ENCODE measurements around the gene CIRBP. TPM values are rescaled to one million over a fixed set of nuclear protein-coding genes. Genes with fewer than 3 reads are reported as not detected.
"Not testable (repeated sequence)": the region's sequence is repeated elsewhere in the genome, so short reads cannot be mapped to it uniquely, and the experiment has no call there.

CIRBP gene
- total RNA-seq, 5 donors from 2014 or later (not counting 1 experiment from before 2014, with no cell fraction given) = 477 to 682 (median 657) TPM

DNA sequence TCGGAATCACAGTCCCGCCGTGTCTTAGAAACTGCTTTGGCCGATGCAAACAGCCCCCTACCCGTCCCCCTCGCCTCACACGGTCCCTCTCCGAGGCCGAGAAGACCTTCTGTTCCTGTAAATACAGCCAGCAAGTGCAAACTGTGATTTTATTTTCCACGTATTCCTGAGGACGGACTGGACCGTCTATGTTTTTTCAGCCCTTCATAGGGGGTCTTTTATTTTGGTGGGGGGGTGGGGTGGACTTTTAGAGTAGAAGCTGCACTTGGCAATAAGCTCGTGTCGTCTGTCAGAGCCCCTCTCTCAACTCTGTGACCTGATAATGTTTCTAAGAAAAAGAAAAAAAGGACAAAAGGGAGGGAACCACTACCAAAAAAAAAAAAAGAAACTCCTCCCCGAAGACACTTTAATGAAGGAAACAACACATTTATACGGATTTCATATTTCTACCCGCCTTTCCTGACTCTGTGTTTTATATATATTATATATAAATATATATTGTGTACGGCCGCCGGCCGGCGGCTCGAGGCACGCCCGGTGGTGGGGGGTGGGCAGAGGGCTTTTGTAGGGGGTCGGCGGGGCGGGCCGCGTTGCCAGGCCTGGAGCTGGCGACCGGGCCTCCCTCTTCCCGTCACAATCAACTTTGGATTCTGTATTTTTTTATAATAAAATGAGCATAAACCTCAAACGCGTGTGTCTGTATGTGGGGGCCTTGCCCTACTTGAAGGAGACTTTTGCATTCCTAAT, 31.8 kb downstream of the CIRBP start:
- peaks cover 0 to 1% (median 0%) of the 10 kb centered on the region in 3 donors for H3K4me1 Mint-ChIP-seq
- no peak overlapping the region for H3K27ac ChIP-seq (ENCODE audit: low read length)
- peaks cover 0 to 17% of the 10 kb centered on the region in 2 experiments for H3K27me3 ChIP-seq (replicated peaks in 1 of 2; ENCODE audit: control insufficient read depth in 2 of 2, extremely low read depth in 1 of 2, insufficient read depth in 2 of 2, low read length in 1 of 2)
- H3K27ac Mint-ChIP-seq = no peak overlapping the region
- no peak overlapping the region for H3K4me3 ChIP-seq (ENCODE audit: control insufficient read depth in 1 of 2, extremely low read depth in 1 of 2, low read length in 1 of 2)
- ATAC-seq (replicated peaks in 1 of 4) (no peak), DNase-seq (no peak)
- CTCF ChIA-PET = no interaction called here
- peaks cover 0 to 13% of the 10 kb centered on the region in 2 donors for H3K27me3 Mint-ChIP-seq
- H3K4me3 Mint-ChIP-seq = no peak overlapping the region
- H3K4me1 ChIP-seq (ENCODE audit: control insufficient read depth in 1 of 2, extremely low read depth in 1 of 2, insufficient read depth in 2 of 2, low read length in 2 of 2) = no peaks in the 10 kb centered on the region
- H3K9me3 ChIP-seq = no peaks in the 10 kb centered on the region
- 88% methylated on average over 7 of the region's 35 CpGs for WGBS (ENCODE audit: insufficient coverage)
- H3K36me3 ChIP-seq (ENCODE audit: control insufficient read depth in 2 of 2, extremely low read depth in 1 of 2, insufficient read depth in 1 of 2, low read length in 1 of 2) = no peaks in the 10 kb centered on the region
- no peaks in the 10 kb centered on the region for H3K9me3 Mint-ChIP-seq
- H3K36me3 Mint-ChIP-seq = no peaks in the 10 kb centered on the region
- POLR2A ChIA-PET = no interaction called here

DNA sequence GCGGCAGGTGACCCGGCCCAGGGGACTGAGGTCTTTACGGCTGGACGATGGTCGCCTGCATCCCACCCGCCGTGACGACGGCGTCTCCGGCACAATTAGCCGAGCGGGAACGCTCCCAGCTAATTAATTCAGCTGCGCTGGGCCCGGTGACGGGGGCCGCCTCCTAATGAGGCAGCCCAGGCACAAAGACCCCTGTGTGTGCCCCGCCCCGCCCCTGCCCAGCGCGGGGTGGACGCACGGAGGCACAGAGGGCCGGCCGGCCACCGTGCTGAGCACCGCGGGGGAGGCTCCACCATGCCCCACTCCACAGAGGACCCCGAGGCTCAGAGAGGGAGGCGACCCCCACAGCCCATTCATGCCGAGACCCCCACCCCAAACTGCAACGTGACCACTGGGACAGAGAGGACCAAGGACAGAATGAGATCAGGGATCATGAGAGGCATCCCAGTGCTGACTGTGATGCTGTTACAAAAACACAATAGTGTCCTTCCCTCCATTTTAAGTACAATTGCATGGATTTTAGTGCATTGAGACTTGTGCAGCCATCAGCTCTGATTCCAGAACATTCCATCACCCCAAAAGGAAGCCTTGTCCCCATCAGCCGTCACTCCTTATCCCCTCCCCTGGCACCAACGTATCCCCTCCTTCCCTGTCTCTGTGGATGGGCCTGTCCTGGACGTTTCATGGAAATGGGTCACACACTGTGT, 33.6 kb downstream of the CIRBP start:
- ATAC-seq (replicated peaks in 1 of 4) = no peak
- H3K9me3 Mint-ChIP-seq = no peaks in the 10 kb centered on the region
- Histone ChIP-seq H3K27me3 (replicated peaks in 1 of 2; ENCODE audit: control insufficient read depth in 2 of 2, extremely low read depth in 1 of 2, insufficient read depth in 2 of 2, low read length in 1 of 2) (peaks cover 0 to 6% of the 10 kb centered on the region in 2 experiments), H3K4me1 (ENCODE audit: control insufficient read depth in 1 of 2, extremely low read depth in 1 of 2, insufficient read depth in 2 of 2, low read length in 2 of 2) (no peaks in the 10 kb centered on the region), H3K9me3 (no peaks in the 10 kb centered on the region), H3K4me3 (ENCODE audit: control insufficient read depth in 1 of 2, extremely low read depth in 1 of 2, low read length in 1 of 2) (no peak overlapping the region), H3K36me3 (ENCODE audit: control insufficient read depth in 2 of 2, extremely low read depth in 1 of 2, insufficient read depth in 1 of 2, low read length in 1 of 2) (no peaks in the 10 kb centered on the region), H3K27ac (ENCODE audit: low read length) (no peak overlapping the region)
- H3K27me3 Mint-ChIP-seq = peaks cover 0 to 4% of the 10 kb centered on the region in 2 donors
- no peaks in the 10 kb centered on the region for H3K4me1 Mint-ChIP-seq
- ChIA-PET CTCF (no interaction called here), POLR2A (no interaction called here)
- H3K27ac Mint-ChIP-seq = no peak overlapping the region
- H3K36me3 Mint-ChIP-seq = no peaks in the 10 kb centered on the region
- 88% methylated on average over 20 of the region's 36 CpGs for WGBS (ENCODE audit: insufficient coverage)
- no peak for DNase-seq
- H3K4me3 Mint-ChIP-seq = no peak overlapping the region

DNA sequence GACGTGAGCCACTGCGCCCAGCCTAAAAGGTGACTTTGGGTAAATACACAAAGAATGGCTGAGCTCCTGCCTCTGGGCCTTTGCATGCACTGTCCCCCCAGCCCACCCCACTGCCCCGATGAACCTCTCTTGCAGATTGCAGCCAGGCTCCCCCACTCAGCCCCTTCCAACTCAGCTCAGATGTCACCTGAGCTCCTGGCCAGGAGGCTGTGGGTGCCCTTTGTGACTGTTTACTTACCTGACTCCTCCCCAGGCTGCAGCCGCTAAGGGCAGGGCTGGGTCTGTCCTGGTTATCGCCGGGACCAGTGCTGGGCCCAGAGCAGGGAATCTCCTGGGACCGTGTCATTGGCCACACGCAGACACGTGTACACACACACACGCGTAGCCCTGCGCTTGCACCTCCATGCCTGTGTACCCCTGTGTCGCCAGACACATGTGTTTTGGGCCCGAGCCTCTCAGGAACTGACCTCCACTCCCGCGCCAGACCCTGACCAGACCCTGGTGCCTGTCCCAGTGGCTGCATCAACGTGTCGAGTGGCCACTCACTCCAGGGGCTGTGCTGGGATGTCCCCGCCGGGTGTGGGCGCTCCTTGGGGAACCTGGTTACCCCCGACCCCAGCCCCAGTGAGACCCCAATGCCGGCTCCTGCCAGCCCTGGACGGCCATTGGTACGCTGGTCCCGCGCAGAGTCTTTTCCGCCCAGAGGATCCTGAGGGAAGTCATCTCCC, 35.2 kb downstream of the CIRBP start:
- no peak overlapping the region for H3K27ac Mint-ChIP-seq
- no peaks in the 10 kb centered on the region for H3K9me3 Mint-ChIP-seq
- 95% methylated on average over 28 of the region's 28 CpGs for WGBS (ENCODE audit: insufficient coverage)

DNA sequence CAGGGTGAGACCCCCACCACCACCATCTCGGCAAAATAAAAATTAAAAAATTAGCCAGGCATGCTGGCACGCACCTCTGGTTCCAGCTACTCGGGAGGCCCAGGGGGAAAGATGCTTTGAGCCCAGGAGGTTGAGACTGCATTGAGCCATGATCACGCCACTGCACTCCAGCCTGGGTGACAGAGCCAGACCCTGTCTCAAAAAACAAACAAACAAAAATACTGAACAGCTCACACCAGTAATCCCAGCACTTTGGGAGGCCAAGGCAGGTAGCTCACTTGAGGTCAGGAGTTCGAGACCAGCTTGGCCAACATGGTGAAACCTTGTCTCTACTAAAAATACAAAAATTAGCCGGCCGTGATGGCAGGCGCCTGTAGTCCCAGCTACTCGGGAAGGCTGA, 36.2 kb downstream of the CIRBP start:
- H3K9me3 ChIP-seq; H3K4me1 ChIP-seq (ENCODE audit: control insufficient read depth in 1 of 2, extremely low read depth in 1 of 2, insufficient read depth in 2 of 2, low read length in 2 of 2); ATAC-seq (replicated peaks in 1 of 4); H3K27me3 Mint-ChIP-seq; H3K4me3 ChIP-seq (ENCODE audit: control insufficient read depth in 1 of 2, extremely low read depth in 1 of 2, low read length in 1 of 2); H3K4me1 Mint-ChIP-seq; H3K27ac Mint-ChIP-seq; H3K4me3 Mint-ChIP-seq; H3K27ac ChIP-seq (ENCODE audit: low read length); H3K36me3 ChIP-seq (ENCODE audit: control insufficient read depth in 2 of 2, extremely low read depth in 1 of 2, insufficient read depth in 1 of 2, low read length in 1 of 2); CTCF ChIA-PET; H3K36me3 Mint-ChIP-seq; H3K9me3 Mint-ChIP-seq; DNase-seq: not testable (repeated sequence)
- 72% methylated on average over 5 of the region's 9 CpGs for WGBS (ENCODE audit: insufficient coverage)
- POLR2A ChIA-PET = interaction anchor here in 1 of 2 donors (0.7 kb wide), 1 partner anchor 55 kb away, joined by 15 read pairs; no protein-coding TSS in a partner anchor
- peaks cover 0 to 12% of the 10 kb centered on the region in 2 experiments for H3K27me3 ChIP-seq (replicated peaks in 1 of 2; ENCODE audit: control insufficient read depth in 2 of 2, extremely low read depth in 1 of 2, insufficient read depth in 2 of 2, low read length in 1 of 2)

More for the DNA sequence above, 35.2 kb downstream of the CIRBP start:
- Histone ChIP-seq H3K27ac (ENCODE audit: low read length) (no peak overlapping the region), H3K27me3 (replicated peaks in 1 of 2; ENCODE audit: control insufficient read depth in 2 of 2, extremely low read depth in 1 of 2, insufficient read depth in 2 of 2, low read length in 1 of 2) (peaks cover 0 to 5% of the 10 kb centered on the region in 2 experiments), H3K36me3 (ENCODE audit: control insufficient read depth in 2 of 2, extremely low read depth in 1 of 2, insufficient read depth in 1 of 2, low read length in 1 of 2) (no peaks in the 10 kb centered on the region), H3K9me3 (no peaks in the 10 kb centered on the region), H3K4me1 (ENCODE audit: control insufficient read depth in 1 of 2, extremely low read depth in 1 of 2, insufficient read depth in 2 of 2, low read length in 2 of 2) (no peaks in the 10 kb centered on the region), H3K4me3 (ENCODE audit: control insufficient read depth in 1 of 2, extremely low read depth in 1 of 2, low read length in 1 of 2) (no peak overlapping the region)
- no peaks in the 10 kb centered on the region for H3K36me3 Mint-ChIP-seq
- H3K4me3 Mint-ChIP-seq = no peak overlapping the region
- H3K4me1 Mint-ChIP-seq = no peaks in the 10 kb centered on the region
- no peaks in the 10 kb centered on the region for H3K27me3 Mint-ChIP-seq
- POLR2A ChIA-PET = no interaction called here
- DNase-seq (no peak), ATAC-seq (replicated peaks in 1 of 4) (no peak)
- CTCF ChIA-PET = no interaction called here

DNA sequence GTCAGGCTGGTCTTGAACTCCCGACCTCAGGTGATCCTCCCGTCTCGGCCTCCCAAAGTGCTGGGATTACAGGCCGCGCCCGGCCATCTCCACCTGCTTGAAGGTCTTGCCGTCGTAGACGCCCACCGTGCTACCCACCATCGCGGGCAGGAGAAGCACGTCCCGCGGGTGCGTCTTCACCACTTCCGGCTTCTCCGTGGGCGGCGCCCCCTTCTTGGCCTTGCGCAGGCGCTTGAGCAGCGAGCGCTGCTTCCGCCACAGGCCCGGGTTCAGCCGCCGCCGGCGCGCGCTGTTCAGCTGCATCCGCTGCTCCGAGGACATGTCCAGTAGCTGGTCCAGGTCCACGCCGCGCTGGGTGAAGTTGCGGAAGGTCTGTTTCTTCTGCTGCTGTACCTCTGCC, 38.2 kb downstream of the CIRBP start:
- no peaks in the 10 kb centered on the region for H3K9me3 ChIP-seq
- H3K4me1 Mint-ChIP-seq = no peaks in the 10 kb centered on the region
- DNase-seq (no peak), ATAC-seq (replicated peaks in 1 of 4) (no peak)
- 93% methylated on average over 29 of the region's 38 CpGs for WGBS (ENCODE audit: insufficient coverage)
- H3K27me3 ChIP-seq (replicated peaks in 1 of 2; ENCODE audit: control insufficient read depth in 2 of 2, extremely low read depth in 1 of 2, insufficient read depth in 2 of 2, low read length in 1 of 2) = peaks cover 0 to 30% of the 10 kb centered on the region in 2 experiments
- H3K4me1 ChIP-seq (ENCODE audit: control insufficient read depth in 1 of 2, extremely low read depth in 1 of 2, insufficient read depth in 2 of 2, low read length in 2 of 2) = no peaks in the 10 kb centered on the region
- ChIA-PET POLR2A (no interaction called here), CTCF (interaction anchor here in 1 of 2 donors (0.7 kb wide), 1 partner anchor 20 kb away, joined by 3 read pairs; no protein-coding TSS in a partner anchor)
- no peaks in the 10 kb centered on the region for H3K36me3 Mint-ChIP-seq
- H3K27ac ChIP-seq (ENCODE audit: low read length) = no peak overlapping the region
- H3K9me3 Mint-ChIP-seq = no peaks in the 10 kb centered on the region
- no peak overlapping the region for H3K4me3 ChIP-seq (ENCODE audit: control insufficient read depth in 1 of 2, extremely low read depth in 1 of 2, low read length in 1 of 2)
- no peaks in the 10 kb centered on the region for H3K27me3 Mint-ChIP-seq
- H3K36me3 ChIP-seq (ENCODE audit: control insufficient read depth in 2 of 2, extremely low read depth in 1 of 2, insufficient read depth in 1 of 2, low read length in 1 of 2) = no peaks in the 10 kb centered on the region
- peak overlapping the region in 1 of 3 donors; percentile 41 for H3K4me3 Mint-ChIP-seq
- H3K27ac Mint-ChIP-seq = no peak overlapping the region

DNA sequence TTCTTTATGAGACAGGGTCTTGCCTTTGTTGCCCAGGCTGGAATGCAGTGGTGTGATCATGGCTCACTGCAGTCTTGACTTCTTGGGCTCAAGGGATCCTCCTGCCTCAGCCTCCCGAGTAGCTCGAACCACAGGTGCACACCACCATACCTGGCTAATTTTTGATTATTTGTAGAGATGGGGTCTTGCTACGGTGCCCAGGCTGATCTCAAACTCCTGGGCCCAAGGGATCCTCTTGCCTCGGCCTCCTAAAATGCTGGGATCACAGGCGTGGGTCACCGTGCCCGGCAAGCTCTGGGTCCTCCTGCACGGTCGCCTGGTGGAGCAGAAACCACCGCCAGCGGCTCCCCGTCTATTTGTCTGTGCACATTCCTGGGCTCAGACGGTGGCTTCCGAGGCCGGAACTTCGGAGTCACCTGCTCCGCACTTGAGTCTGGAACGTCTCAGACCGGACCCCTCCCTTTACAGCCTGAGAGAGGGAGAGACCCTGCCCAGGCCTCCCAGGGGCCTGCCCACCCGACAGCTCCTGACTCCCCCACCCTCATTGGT, 38.7 kb downstream of the CIRBP start:
- ATAC-seq (replicated peaks in 1 of 4) (no peak), DNase-seq (no peak)
- Histone ChIP-seq H3K9me3 (no peaks in the 10 kb centered on the region), H3K27me3 (replicated peaks in 1 of 2; ENCODE audit: control insufficient read depth in 2 of 2, extremely low read depth in 1 of 2, insufficient read depth in 2 of 2, low read length in 1 of 2) (peaks cover 0 to 34% of the 10 kb centered on the region in 2 experiments), H3K36me3 (ENCODE audit: control insufficient read depth in 2 of 2, extremely low read depth in 1 of 2, insufficient read depth in 1 of 2, low read length in 1 of 2) (no peaks in the 10 kb centered on the region), H3K4me3 (ENCODE audit: control insufficient read depth in 1 of 2, extremely low read depth in 1 of 2, low read length in 1 of 2) (no peak overlapping the region), H3K27ac (ENCODE audit: low read length) (no peak overlapping the region), H3K4me1 (ENCODE audit: control insufficient read depth in 1 of 2, extremely low read depth in 1 of 2, insufficient read depth in 2 of 2, low read length in 2 of 2) (no peaks in the 10 kb centered on the region)
- no peak overlapping the region for H3K27ac Mint-ChIP-seq
- no peaks in the 10 kb centered on the region for H3K4me1 Mint-ChIP-seq
- no peaks in the 10 kb centered on the region for H3K27me3 Mint-ChIP-seq
- WGBS (ENCODE audit: insufficient coverage) = 96% methylated on average over 11 of the region's 20 CpGs
- H3K9me3 Mint-ChIP-seq = no peaks in the 10 kb centered on the region
- ChIA-PET CTCF (interaction anchor here in 1 of 2 donors (0.5 kb wide), 1 partner anchor 13 kb away, joined by 3 read pairs; no protein-coding TSS in a partner anchor), POLR2A (no interaction called here)
- no peaks in the 10 kb centered on the region for H3K36me3 Mint-ChIP-seq
- peak overlapping the region in 1 of 3 donors; percentile 41 for H3K4me3 Mint-ChIP-seq

Data from T-cell (primary cell).